Ectodermal cell (in vitro differentiated cells): ENCODE measurements around the gene LCN10.

ENCODE experiments used
- H3K27ac ChIP-seq: 2 replicates; pipeline ENCODE4 v1.7.0; 2013; ENCODE audit warnings: mild to moderate bottlenecking, low read depth, low read length; ENCODE audit not compliant: insufficient read depth, poor library complexity, severe bottlenecking
- H3K27me3 ChIP-seq: 2 replicates; pipeline ENCODE4 v1.7.0; 2013; ENCODE audit warnings: mild to moderate bottlenecking, low read length; ENCODE audit not compliant: insufficient read depth, control insufficient read depth, poor library complexity, severe bottlenecking
- H3K36me3 ChIP-seq: one replicate; pipeline ENCODE4 v1.7.0; 2013; ENCODE audit warnings: low read length; ENCODE audit not compliant: control insufficient read depth, insufficient read depth
- H3K4me1 ChIP-seq: one replicate; pipeline ENCODE4 v1.7.0; 2013; ENCODE audit warnings: low read length; ENCODE audit not compliant: control insufficient read depth, insufficient read depth
- H3K4me3 ChIP-seq: 2 replicates; pipeline ENCODE4 v1.7.0; 2013; ENCODE audit warnings: low read depth, low read length, control low read depth; ENCODE audit not compliant: insufficient read depth
- H3K9me3 ChIP-seq: 2 replicates; pipeline ENCODE4 v1.7.0; 2013; ENCODE audit warnings: mild to moderate bottlenecking, low read length, moderate library complexity; ENCODE audit not compliant: control insufficient read depth
- WGBS, 2 experiments: methylation state at CpG; one replicate each; pipeline ENCODE4 v1.1.7; 2013; ENCODE audit warnings: missing lambda C conversion rate in 2 of 2; 5-methylcytosine and 5-hydroxymethylcytosine counted together

Gene LCN10

GRCh38 chr9:136747161-136748060 lies 4.7 kb upstream of the LCN10 start:
- Histone ChIP-seq H3K9me3 (no peaks in the 10 kb centered on the region), H3K36me3 (no peaks in the 10 kb centered on the region), H3K27ac (no peak overlapping the region), H3K27me3 (no peaks in the 10 kb centered on the region), H3K4me3 (no peak overlapping the region), H3K4me1 (peaks cover 9% of the 10 kb centered on the region)
- 92 to 93% methylated on average over 22 of the region's 22 CpGs for WGBS, 2 experiments

- no peak overlapping the region for H3K27ac ChIP-seq
- H3K27me3 ChIP-seq, result no peaks in the 10 kb centered on the region
- no peaks in the 10 kb centered on the region for H3K36me3 ChIP-seq
- WGBS, 2 experiments, result 92 to 93% methylated on average over 18 of the region's 18 CpGs
- peaks cover 16% of the 10 kb centered on the region for H3K4me1 ChIP-seq
- no peak overlapping the region for H3K4me3 ChIP-seq
- no peaks in the 10 kb centered on the region for H3K9me3 ChIP-seq
Measured at GRCh38 chr9:136746621-136747020, 3.9 kb upstream of the LCN10 start.

- no peaks in the 10 kb centered on the region for H3K9me3 ChIP-seq
- H3K27ac ChIP-seq, result no peak overlapping the region
- H3K4me1 ChIP-seq, result peaks cover 19% of the 10 kb centered on the region
- H3K27me3 ChIP-seq, result no peaks in the 10 kb centered on the region
- H3K4me3 ChIP-seq, result no peak overlapping the region
- no peaks in the 10 kb centered on the region for H3K36me3 ChIP-seq
- 92 to 94% methylated on average over 10 to 20 of the region's 22 CpGs for WGBS, 2 experiments
Measured at GRCh38 chr9:136746155-136746490, 3.4 kb upstream of the LCN10 start.

- no peaks in the 10 kb centered on the region for H3K27me3 ChIP-seq
- H3K4me3 ChIP-seq, result no peak overlapping the region
- H3K36me3 ChIP-seq, result no peaks in the 10 kb centered on the region
- H3K4me1 ChIP-seq, result peaks cover 19% of the 10 kb centered on the region
- H3K27ac ChIP-seq, result no peak overlapping the region
- WGBS, 2 experiments, result 88 to 89% methylated on average over 23 of the region's 23 CpGs
- no peaks in the 10 kb centered on the region for H3K9me3 ChIP-seq
Measured at GRCh38 chr9:136745389-136746154, 2.8 kb upstream of the LCN10 start.

- no peaks in the 10 kb centered on the region for H3K36me3 ChIP-seq
- peaks cover 19% of the 10 kb centered on the region for H3K4me1 ChIP-seq
- H3K27me3 ChIP-seq, result no peaks in the 10 kb centered on the region
- WGBS, 2 experiments, result 92 to 93% methylated on average over 18 of the region's 18 CpGs
- H3K4me3 ChIP-seq, result no peak overlapping the region
- no peaks in the 10 kb centered on the region for H3K9me3 ChIP-seq
- H3K27ac ChIP-seq, result no peak overlapping the region
Measured at GRCh38 chr9:136744773-136745172, 2.0 kb upstream of the LCN10 start.

- H3K4me3 ChIP-seq, result no peak overlapping the region
- no peaks in the 10 kb centered on the region for H3K36me3 ChIP-seq
- WGBS, 2 experiments, result 93% methylated on average over 16 of the region's 16 CpGs
- H3K27ac ChIP-seq, result no peak overlapping the region
- peaks cover 19% of the 10 kb centered on the region for H3K4me1 ChIP-seq
- no peaks in the 10 kb centered on the region for H3K27me3 ChIP-seq
- H3K9me3 ChIP-seq, result no peaks in the 10 kb centered on the region
Measured at GRCh38 chr9:136743639-136744211, 985 bp upstream of the LCN10 start.

GRCh38 chr9:136741883-136742571 lies 713 bp downstream of the LCN10 start:
- 84 to 85% methylated on average over 32 of the region's 32 CpGs for WGBS, 2 experiments
- no peaks in the 10 kb centered on the region for H3K9me3 ChIP-seq
- H3K4me3 ChIP-seq, result no peak overlapping the region
- no peaks in the 10 kb centered on the region for H3K36me3 ChIP-seq
- H3K4me1 ChIP-seq, result peaks cover 19% of the 10 kb centered on the region
- no peaks in the 10 kb centered on the region for H3K27me3 ChIP-seq
- no peak overlapping the region for H3K27ac ChIP-seq

GRCh38 chr9:136740971-136741882 lies 1.5 kb downstream of the LCN10 start:
- H3K27me3 ChIP-seq, result no peaks in the 10 kb centered on the region
- no peaks in the 10 kb centered on the region for H3K9me3 ChIP-seq
- no peaks in the 10 kb centered on the region for H3K36me3 ChIP-seq
- H3K4me3 ChIP-seq, result no peak overlapping the region
- 86% methylated on average over 37 of the region's 37 CpGs for WGBS, 2 experiments
- H3K4me1 ChIP-seq, result peaks cover 19% of the 10 kb centered on the region
- H3K27ac ChIP-seq, result no peak overlapping the region

- Histone ChIP-seq H3K4me1 (peaks cover 19% of the 10 kb centered on the region), H3K36me3 (no peaks in the 10 kb centered on the region), H3K4me3 (no peak overlapping the region), H3K27ac (no peak overlapping the region), H3K27me3 (no peaks in the 10 kb centered on the region), H3K9me3 (no peaks in the 10 kb centered on the region)
- WGBS, 2 experiments, result 93 to 94% methylated on average over 16 of the region's 16 CpGs
Measured at GRCh38 chr9:136740491-136740890, 2.2 kb downstream of the LCN10 start.
